GM12864 (cell line): ENCODE measurements around the gene CNTNAP2.

Experiments used
- DNase-seq: peaks from one replicate; pipeline ENCODE4 v3.0.0-alpha.2; 2011; ENCODE audit warnings: low read depth
- H3K4me3 ChIP-seq: 2 replicates; pipeline ENCODE4 v1.5.1; 2011; ENCODE audit warnings: mild to moderate bottlenecking, low read depth, low read length, control low read depth
- TF ChIP-seq, protein P1 (sequence below): IDR thresholded peaks from 2 replicates; pipeline ENCODE4 v1.5.1; 2011; ENCODE audit warnings: low read depth, mild to moderate bottlenecking, moderate library complexity, low read length, control low read depth, inconsistent platforms; ENCODE audit errors: missing control alignments

Gene CNTNAP2

DNA sequence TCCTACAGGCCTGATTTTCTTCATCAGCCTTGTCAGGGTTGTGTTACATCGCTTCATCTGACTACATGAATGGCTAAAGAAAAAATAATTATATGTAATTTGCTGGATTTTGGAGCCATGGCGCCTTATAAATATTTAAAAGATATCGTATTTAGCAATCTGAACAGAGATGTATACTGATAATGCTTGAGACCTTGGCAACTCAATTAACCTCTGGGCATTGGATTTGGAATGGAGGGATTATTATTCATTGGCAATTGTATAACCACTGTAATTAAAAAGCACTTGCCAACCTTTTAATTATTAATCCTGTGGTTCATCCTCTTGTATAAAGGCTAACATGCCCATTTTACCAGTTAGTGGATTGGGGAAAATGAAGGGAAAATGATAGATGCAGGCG is 745.1 kb downstream of the CNTNAP2 start:
- no peak overlapping the region for H3K4me3 ChIP-seq
- no peak for DNase-seq
- TF ChIP-seq, protein P1, sequence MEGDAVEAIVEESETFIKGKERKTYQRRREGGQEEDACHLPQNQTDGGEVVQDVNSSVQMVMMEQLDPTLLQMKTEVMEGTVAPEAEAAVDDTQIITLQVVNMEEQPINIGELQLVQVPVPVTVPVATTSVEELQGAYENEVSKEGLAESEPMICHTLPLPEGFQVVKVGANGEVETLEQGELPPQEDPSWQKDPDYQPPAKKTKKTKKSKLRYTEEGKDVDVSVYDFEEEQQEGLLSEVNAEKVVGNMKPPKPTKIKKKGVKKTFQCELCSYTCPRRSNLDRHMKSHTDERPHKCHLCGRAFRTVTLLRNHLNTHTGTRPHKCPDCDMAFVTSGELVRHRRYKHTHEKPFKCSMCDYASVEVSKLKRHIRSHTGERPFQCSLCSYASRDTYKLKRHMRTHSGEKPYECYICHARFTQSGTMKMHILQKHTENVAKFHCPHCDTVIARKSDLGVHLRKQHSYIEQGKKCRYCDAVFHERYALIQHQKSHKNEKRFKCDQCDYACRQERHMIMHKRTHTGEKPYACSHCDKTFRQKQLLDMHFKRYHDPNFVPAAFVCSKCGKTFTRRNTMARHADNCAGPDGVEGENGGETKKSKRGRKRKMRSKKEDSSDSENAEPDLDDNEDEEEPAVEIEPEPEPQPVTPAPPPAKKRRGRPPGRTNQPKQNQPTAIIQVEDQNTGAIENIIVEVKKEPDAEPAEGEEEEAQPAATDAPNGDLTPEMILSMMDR, result no peak

DNA sequence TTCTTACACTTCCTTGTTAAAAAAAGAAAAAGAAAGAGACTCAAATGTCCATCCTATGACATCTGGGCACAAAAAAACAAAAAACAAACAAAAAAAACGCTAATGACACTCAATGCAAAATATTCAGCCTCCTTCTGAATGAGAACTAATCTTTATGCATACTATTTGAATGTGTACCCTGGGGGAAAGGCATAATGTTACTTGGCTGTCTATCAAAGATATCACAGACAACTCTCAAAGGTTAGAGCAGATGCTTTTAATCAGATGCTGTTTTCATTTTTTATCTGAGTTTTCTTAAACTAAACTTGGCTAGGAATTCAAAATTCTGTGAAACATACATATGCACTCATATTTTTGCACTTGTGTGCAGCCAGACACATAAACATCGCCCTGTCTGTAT is 745.8 kb downstream of the CNTNAP2 start:
- no peak overlapping the region for H3K4me3 ChIP-seq
- TF ChIP-seq, protein P1, result no peak

DNA sequence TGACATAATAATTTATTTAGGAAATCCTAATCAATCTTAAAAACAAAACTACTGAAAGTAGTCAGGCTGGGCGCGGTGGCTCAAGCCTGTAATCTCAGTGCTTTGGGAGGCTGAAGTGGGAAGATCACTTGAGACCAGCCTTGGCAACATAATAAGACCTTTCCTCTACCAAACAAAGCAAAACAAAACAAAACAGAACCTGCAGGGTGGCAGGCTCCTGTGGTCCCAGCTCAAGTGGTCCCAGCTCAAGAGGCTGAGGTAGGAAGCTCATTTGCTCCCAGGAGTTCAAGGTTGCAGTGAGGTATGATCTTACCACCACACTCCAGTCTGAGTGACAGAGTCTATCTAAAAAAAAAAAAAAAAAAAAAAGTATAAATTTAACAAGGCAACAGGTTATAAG is 748.0 kb downstream of the CNTNAP2 start:
- TF ChIP-seq, protein P1, result no peak
- DNase-seq, result no peak
- H3K4me3 ChIP-seq, result no peak overlapping the region

More for the DNA sequence above, 745.8 kb downstream of the CNTNAP2 start:
- no peak for DNase-seq

DNA sequence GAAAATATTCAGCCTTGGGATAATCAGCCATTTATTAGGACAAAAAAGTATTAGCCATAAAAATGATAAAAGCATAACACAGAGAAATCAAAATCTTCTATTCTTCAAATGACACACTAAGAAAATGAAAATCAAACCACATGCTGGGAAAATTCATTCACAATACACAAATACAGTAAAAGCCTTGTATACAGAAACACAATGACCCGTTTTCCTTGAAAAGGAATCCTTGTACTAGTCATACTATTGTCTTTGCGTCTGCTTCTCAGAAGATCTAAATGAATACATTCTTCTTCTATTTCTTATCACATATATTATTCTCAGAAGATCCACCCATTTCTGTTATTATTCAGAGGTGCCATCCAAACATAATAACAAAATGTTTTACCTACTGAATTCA is 749.1 kb downstream of the CNTNAP2 start:
- no peak for DNase-seq
- H3K4me3 ChIP-seq, result no peak overlapping the region
- TF ChIP-seq, protein P1, result no peak

DNA sequence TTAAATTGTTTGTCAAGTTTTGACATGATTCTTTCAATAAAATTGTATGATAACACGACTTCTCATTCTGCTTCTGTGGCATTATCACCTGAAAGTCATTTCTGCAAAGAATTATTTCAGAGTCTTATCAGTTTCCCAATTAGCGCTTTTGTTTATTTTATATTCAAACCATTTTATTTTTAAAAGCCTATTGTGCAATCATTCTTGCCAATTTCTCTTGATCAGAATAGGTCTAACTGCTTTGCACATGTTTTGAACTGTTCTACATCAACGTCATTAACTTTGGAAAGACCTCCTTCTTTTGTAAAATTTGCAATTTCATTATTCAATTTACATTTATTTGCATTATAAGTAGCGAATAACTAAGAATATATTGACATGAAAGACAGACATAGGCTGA is 758.1 kb downstream of the CNTNAP2 start:
- no peak for DNase-seq
- TF ChIP-seq, protein P1, result no peak
- no peak overlapping the region for H3K4me3 ChIP-seq

DNA sequence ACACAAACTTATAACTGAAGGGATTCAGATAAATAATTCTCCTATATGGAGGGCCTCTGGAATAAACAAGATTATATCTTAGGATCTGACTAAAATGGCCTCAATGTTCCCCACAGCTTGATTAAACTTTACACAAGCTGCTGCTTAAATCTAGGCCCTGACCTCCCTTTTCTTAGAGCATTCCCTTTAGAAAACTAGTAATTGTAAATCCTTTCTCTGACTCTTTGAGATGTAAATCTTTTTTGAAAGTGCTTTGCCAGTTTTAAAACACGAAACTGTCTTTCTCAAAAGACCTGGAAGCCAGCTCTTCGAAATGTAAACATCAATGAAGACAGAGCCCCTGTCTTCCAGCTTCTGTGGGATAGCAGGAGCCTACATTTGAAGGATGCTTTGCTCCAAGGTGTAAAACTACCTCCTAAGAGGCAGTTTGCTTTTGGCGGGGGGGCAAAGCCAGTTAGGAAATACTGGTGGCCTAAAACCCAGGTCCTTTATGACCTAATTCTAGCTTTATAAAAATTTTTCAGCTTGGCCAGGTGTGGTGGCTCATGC is 758.7 kb downstream of the CNTNAP2 start:
- TF ChIP-seq, protein P1, result no peak
- no peak overlapping the region for H3K4me3 ChIP-seq
- no peak for DNase-seq

DNA sequence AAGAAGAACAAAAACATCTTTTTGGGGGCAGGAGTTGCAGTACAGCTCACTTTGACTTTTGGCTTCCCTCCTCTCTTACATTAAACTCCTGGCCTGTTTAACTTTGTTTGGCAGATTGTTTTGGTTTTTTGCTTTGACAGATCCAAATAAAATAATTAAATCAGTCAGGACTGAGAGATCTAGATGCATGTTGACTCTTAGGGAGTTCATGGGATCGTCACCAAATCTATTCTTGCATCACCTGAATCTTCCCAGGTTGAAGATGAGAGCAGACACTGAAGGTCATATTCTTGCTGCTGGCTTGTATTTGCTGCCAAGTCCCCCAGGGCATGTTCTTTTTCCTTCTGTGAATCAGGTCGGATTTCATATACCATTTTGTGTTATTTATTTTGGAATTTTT is 759.4 kb downstream of the CNTNAP2 start:
- no peak overlapping the region for H3K4me3 ChIP-seq
- no peak for DNase-seq
- TF ChIP-seq, protein P1, result no peak
